Urinary bladder (tissue), 4 donors: ENCODE measurements around the gene TBC1D19. TPM values are rescaled to one million over a fixed set of nuclear protein-coding genes. Genes with fewer than 3 reads are reported as not detected.
"Not testable (repeated sequence)": the region's sequence is repeated elsewhere in the genome, so short reads cannot be mapped to it uniquely, and the experiment has no call there.

ENCODE experiments used
- DNase-seq: peaks from one replicate; pipeline ENCODE4 v3.0.0-alpha.2; 2015; ENCODE audit errors: extremely low spot score
- H3K27ac ChIP-seq: one replicate; pipeline ENCODE4 v1.5.1; 2013; ENCODE audit warnings: low read depth, mild to moderate bottlenecking, moderate library complexity
- H3K36me3 ChIP-seq: one replicate; pipeline ENCODE4 v1.6.1; 2013; ENCODE audit warnings: mild to moderate bottlenecking, moderate library complexity; ENCODE audit not compliant: insufficient read depth
- H3K4me1 ChIP-seq: one replicate; pipeline ENCODE4 v1.6.1; 2013; ENCODE audit warnings: mild to moderate bottlenecking, moderate library complexity; ENCODE audit not compliant: insufficient read depth
- H3K4me3 ChIP-seq: one replicate; pipeline ENCODE4 v1.5.1; 2013; ENCODE audit warnings: low read depth, low read length
- WGBS: extraction: QIAGEN DNeasy Blood & Tissue Kit; methylation state at CpG from one replicate; pipeline ENCODE4 v1.1.7; 2013; 5-methylcytosine and 5-hydroxymethylcytosine counted together
- polyA plus RNA-seq: library from polyadenylated mRNA; stranded (reverse); fragments of 200-250 nt; gene quantifications from one replicate; pipeline ENCODE4 v1.2.3, GENCODE V29; 2013
- total RNA-seq: library from RNA; depleted of rRNA; stranded (reverse); fragments of >200 nt; gene quantifications from one replicate; pipeline ENCODE4 v1.2.3, GENCODE V29; 2014
- donor health status: healthy with polysubstance abuse.
- donor health status: healthy.

TBC1D19 gene
- total and polyA plus RNA-seq, 2 donors = 7.2 to 77.0 TPM

DNA sequence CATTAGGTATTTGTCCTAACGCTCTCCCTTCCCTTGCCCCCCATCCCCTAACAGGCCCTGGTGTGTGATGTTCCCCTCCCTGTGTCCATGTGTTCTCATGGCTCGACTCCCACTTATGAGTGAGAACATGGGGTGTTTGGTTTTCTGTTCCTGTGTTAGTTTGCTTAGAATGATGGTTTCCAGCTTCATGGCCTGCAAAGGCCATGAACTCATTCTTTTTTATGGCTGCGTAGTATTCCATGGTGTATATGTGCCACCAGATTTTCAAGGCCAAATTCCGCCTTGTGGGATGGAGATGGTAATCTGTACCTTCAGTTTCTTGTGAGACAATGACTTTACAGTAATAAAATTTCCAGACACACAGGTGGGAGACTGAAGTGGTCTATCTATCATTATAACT, 2.5 kb upstream of the TBC1D19 start:
- not testable (repeated sequence) for DNase-seq, H3K36me3 ChIP-seq, H3K4me3 ChIP-seq, H3K4me1 ChIP-seq, H3K27ac ChIP-seq
- 92% methylated on average over 4 of the region's 4 CpGs for WGBS

- no peak overlapping the region for H3K27ac ChIP-seq
- H3K36me3 ChIP-seq = no peaks in the 10 kb centered on the region
- no peak for DNase-seq
- peak overlapping the region; percentile 70 for H3K4me3 ChIP-seq
- 3% methylated on average over 11 of the region's 11 CpGs for WGBS
- no peaks in the 10 kb centered on the region for H3K4me1 ChIP-seq
Measured at GRCh38 chr4:26583538-26583864, 383 bp upstream of the TBC1D19 start.

GRCh38 chr4:26584725-26585124, 841 bp downstream of the TBC1D19 start:
- WGBS = 32% methylated on average over 4 of the region's 4 CpGs

GRCh38 chr4:26589705-26590104, 5.8 kb downstream of the TBC1D19 start:
- H3K36me3 ChIP-seq = no peaks in the 10 kb centered on the region
- H3K4me1 ChIP-seq = no peaks in the 10 kb centered on the region
- WGBS = 68% methylated on average over 2 of the region's 2 CpGs
- no peak overlapping the region for H3K27ac ChIP-seq
- DNase-seq = no peak
- no peak overlapping the region for H3K4me3 ChIP-seq

More at GRCh38 chr4:26584725-26585124, 841 bp downstream of the TBC1D19 start:
- H3K27ac ChIP-seq = no peak overlapping the region
- DNase-seq = no peak
- no peaks in the 10 kb centered on the region for H3K4me1 ChIP-seq
- H3K4me3 ChIP-seq = peak overlapping the region; percentile 70
- H3K36me3 ChIP-seq = no peaks in the 10 kb centered on the region

DNA sequence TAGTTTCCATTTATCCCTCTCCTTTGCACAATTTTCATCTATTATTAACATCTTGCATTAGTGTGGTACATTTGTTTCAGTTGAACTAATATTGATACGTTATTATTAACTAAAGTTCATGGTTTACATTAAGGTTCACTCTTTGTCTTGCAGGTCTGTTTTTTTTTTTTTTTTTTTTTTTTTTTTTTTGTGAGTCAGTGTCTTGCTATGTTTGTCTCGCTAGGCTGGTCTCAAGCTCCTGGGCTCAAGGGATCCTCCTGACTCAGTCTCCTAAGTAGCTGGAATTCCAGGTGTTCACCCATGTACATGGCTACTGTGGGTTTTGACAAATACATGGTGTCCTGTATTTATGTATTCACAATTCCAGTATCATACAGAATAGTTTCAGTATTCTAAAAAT, 6.8 kb downstream of the TBC1D19 start:
- DNase-seq = no peak
- Histone ChIP-seq H3K27ac (no peak overlapping the region), H3K4me1 (no peaks in the 10 kb centered on the region), H3K36me3 (no peaks in the 10 kb centered on the region), H3K4me3 (no peak overlapping the region)
- 85% methylated on average over 2 of the region's 2 CpGs for WGBS

GRCh38 chr4:26593557-26593956, 9.7 kb downstream of the TBC1D19 start:
- not testable (repeated sequence) for H3K36me3 ChIP-seq, DNase-seq, H3K4me1 ChIP-seq, H3K27ac ChIP-seq, H3K4me3 ChIP-seq
- 96% methylated on average over 3 of the region's 3 CpGs for WGBS

DNA sequence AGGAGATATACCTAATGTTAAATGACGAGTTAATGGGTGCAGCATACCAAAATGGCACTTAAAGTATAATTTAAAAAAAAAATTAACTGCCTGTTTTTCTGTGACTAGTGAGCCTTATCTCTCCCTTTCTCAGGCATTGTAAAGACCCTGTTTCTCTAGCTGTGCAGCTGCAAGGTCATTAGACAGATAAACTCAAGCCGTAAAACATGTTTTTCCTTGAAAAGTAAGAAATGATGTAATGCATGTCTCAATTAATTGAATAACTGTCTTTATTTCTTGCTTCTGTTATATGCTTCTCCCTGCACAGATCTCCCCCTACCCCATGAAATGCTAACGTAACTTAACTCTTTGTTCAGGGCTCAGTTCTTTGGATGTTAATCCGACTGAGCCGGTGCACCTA, 10.5 kb downstream of the TBC1D19 start:
- no peaks in the 10 kb centered on the region for H3K36me3 ChIP-seq
- no peaks in the 10 kb centered on the region for H3K4me1 ChIP-seq
- H3K27ac ChIP-seq = no peak overlapping the region
- no peak overlapping the region for H3K4me3 ChIP-seq
- no peak for DNase-seq
- 94% methylated on average over 5 of the region's 5 CpGs for WGBS

GRCh38 chr4:26594778-26595177, 10.9 kb downstream of the TBC1D19 start:
- Histone ChIP-seq H3K4me3 (no peak overlapping the region), H3K4me1 (no peaks in the 10 kb centered on the region), H3K27ac (no peak overlapping the region), H3K36me3 (no peaks in the 10 kb centered on the region)
- DNase-seq = no peak
- 96% methylated on average over 6 of the region's 6 CpGs for WGBS

- no peak for DNase-seq
- Histone ChIP-seq H3K36me3 (no peaks in the 10 kb centered on the region), H3K4me3 (no peak overlapping the region), H3K27ac (no peak overlapping the region), H3K4me1 (no peaks in the 10 kb centered on the region)
- WGBS = 56% methylated on average over 1 of the region's 1 CpG
Measured at GRCh38 chr4:26596843-26597242, 13.0 kb downstream of the TBC1D19 start.

DNA sequence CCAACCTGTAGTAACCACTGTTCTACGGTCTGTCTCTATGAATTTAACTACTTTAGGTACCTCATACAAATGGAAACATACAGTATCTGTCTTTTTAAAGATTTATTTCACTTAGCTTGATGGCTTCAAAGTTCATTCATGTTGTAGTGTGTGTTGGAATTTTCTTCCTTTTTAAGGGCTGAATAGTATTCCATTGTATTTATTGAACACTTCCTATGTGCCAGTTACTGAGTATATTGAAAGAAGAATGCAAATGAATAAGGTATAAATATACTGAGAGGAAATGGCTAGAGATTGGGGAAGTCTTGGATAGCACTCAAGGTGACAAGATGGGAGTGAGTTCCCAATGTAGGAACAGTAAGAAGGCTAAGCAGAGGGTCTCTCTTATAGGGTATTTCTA, 17.3 kb downstream of the TBC1D19 start:
- 100% methylated on average over 1 of the region's 1 CpG for WGBS
- Histone ChIP-seq H3K27ac (no peak overlapping the region), H3K36me3 (no peaks in the 10 kb centered on the region), H3K4me1 (no peaks in the 10 kb centered on the region), H3K4me3 (no peak overlapping the region)
- no peak for DNase-seq

- WGBS = 28% methylated on average over 2 of the region's 2 CpGs
- Histone ChIP-seq H3K4me3 (no peak overlapping the region), H3K4me1 (no peaks in the 10 kb centered on the region)
Measured at GRCh38 chr4:26607776-26608175, 23.9 kb downstream of the TBC1D19 start.

DNA sequence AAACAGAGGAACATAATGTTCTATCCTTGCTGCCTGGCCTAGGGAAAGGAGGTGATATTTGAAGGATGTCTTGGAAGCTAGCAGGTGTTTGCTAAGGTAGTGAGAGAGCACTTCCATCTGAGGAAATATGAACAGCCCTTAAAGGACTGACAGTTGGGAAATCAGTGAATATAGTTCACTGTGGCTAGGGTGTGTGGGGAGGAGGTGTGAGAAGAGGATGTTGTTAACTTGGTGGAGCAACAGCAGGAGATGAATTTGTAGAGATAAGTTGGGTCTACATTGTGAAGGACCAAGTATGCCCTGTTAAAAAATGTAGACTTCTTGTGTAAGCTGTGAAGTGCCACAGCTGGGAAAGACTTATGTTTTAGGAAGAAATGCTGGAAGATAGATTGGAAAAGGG, 25.5 kb downstream of the TBC1D19 start:
- no peak overlapping the region for H3K27ac ChIP-seq
- no peak for DNase-seq

More at GRCh38 chr4:26607776-26608175, 23.9 kb downstream of the TBC1D19 start:
- H3K27ac ChIP-seq = no peak overlapping the region
- no peak for DNase-seq
- H3K36me3 ChIP-seq = no peaks in the 10 kb centered on the region

GRCh38 chr4:26609868-26610267, 26.0 kb downstream of the TBC1D19 start:
- DNase-seq = no peak
- H3K4me3 ChIP-seq = no peak overlapping the region
- H3K36me3 ChIP-seq = no peaks in the 10 kb centered on the region
- H3K27ac ChIP-seq = no peak overlapping the region
- no peaks in the 10 kb centered on the region for H3K4me1 ChIP-seq
- 98% methylated on average over 2 of the region's 2 CpGs for WGBS

More for the DNA sequence above, 25.5 kb downstream of the TBC1D19 start:
- Histone ChIP-seq H3K36me3 (no peaks in the 10 kb centered on the region), H3K4me3 (no peak overlapping the region), H3K4me1 (no peaks in the 10 kb centered on the region)

- DNase-seq = no peak
- no peak overlapping the region for H3K27ac ChIP-seq
- no peak overlapping the region for H3K4me3 ChIP-seq
- H3K36me3 ChIP-seq = no peaks in the 10 kb centered on the region
- no peaks in the 10 kb centered on the region for H3K4me1 ChIP-seq
Measured at GRCh38 chr4:26611372-26611771, 27.5 kb downstream of the TBC1D19 start.

GRCh38 chr4:26611885-26612284, 28.0 kb downstream of the TBC1D19 start:
- Histone ChIP-seq H3K4me3 (no peak overlapping the region), H3K4me1 (no peaks in the 10 kb centered on the region), H3K27ac (no peak overlapping the region), H3K36me3 (no peaks in the 10 kb centered on the region)
- WGBS = 67% methylated on average over 1 of the region's 1 CpG
- no peak for DNase-seq
